Measurements from ENCODE around the gene ATG4D.

ATG4D gene

DNA sequence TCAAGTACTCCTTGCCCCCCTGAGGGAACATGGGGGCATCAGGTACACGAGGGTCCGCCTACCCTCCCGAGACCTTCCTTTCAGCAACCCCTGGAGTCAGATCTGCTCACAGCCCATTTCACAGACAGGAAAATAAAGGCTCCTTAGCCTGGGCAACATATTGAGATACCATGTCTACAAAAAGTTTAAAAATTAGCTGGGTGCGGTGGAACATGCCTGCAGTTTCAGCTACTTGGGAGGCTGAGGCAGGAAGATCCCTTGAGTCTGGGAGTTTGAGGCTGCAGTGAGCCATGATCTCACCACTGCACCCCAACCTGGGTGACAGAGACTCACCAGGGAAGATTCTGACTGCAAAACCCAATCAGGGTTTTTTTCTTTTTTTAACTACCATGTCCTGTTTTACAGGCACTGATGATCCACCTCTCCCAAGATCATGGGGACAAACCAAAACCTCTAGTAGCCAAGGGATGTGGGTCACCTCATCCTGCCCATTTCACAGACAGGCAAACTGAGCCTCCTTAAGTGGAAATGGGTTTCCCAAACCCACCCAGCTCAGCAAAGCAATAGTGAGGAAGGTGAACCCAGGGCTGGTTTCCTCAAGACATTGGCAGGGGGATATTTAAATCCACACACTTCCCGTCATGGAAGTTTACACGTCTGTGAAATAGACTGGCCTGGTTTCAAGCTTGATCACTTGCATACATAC, 31.5 kb downstream of the ATG4D start:
- peaks cover 3 to 9% of the 10 kb centered on the region in 2 donors for H3K36me3 ChIP-seq (ENCODE audit: control insufficient read depth in 1 of 2, insufficient read depth in 2 of 2, low read length in 2 of 2)

DNA sequence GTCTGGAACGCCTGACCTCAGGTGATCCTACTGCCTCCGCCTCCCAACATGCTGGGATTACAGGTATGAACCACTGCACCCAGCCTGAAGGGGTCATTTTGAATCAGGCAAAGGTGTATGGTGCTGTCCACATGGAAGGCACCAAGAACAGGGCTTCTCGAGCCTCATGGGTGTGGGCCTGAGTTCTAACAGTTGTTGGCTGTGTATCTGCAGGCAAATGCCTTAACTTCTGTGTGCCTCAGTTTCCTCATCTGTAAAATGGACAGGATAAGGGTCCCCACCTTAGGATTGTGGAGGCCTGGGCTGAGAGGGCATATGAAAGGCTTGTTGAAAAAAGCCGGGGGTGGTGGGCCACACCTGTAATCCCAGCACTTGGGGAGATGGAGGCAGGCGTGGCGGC, 34.2 kb downstream of the ATG4D start:
- no peak overlapping the region for H3K4me3 ChIP-seq (ENCODE audit: low read depth in 1 of 2, low read length in 2 of 2)
- no peak overlapping the region for H3K9ac ChIP-seq (ENCODE audit: low read depth in 1 of 2, low read length in 2 of 2)
- peaks cover 0 to 7% of the 10 kb centered on the region in 2 donors for H3K4me1 ChIP-seq (ENCODE audit: control insufficient read depth in 1 of 2, insufficient read depth in 2 of 2, low read length in 2 of 2)
- no peaks in the 10 kb centered on the region for H3K9me3 ChIP-seq (ENCODE audit: control insufficient read depth in 1 of 2, low read length in 2 of 2)
- no peak overlapping the region for H3K27ac ChIP-seq (ENCODE audit: low read depth, low read length)
- H3K27me3 ChIP-seq (ENCODE audit: control insufficient read depth in 1 of 2, insufficient read depth in 2 of 2, low read length in 2 of 2): no peaks in the 10 kb centered on the region
- H3K36me3 ChIP-seq (ENCODE audit: control insufficient read depth in 1 of 2, insufficient read depth in 2 of 2, low read length in 2 of 2): peaks cover 9 to 13% of the 10 kb centered on the region in 2 donors

More for the DNA sequence above, 31.5 kb downstream of the ATG4D start:
- no peak overlapping the region for H3K9ac ChIP-seq (ENCODE audit: low read depth in 1 of 2, low read length in 2 of 2)
- H3K4me1 ChIP-seq (ENCODE audit: control insufficient read depth in 1 of 2, insufficient read depth in 2 of 2, low read length in 2 of 2): peaks cover 0 to 2% of the 10 kb centered on the region in 2 donors
- no peak overlapping the region for H3K27ac ChIP-seq (ENCODE audit: low read depth, low read length)
- H3K27me3 ChIP-seq (ENCODE audit: control insufficient read depth in 1 of 2, insufficient read depth in 2 of 2, low read length in 2 of 2): no peaks in the 10 kb centered on the region
- no peak overlapping the region for H3K4me3 ChIP-seq (ENCODE audit: low read depth in 1 of 2, low read length in 2 of 2)
- H3K9me3 ChIP-seq (ENCODE audit: control insufficient read depth in 1 of 2, low read length in 2 of 2): no peaks in the 10 kb centered on the region

DNA sequence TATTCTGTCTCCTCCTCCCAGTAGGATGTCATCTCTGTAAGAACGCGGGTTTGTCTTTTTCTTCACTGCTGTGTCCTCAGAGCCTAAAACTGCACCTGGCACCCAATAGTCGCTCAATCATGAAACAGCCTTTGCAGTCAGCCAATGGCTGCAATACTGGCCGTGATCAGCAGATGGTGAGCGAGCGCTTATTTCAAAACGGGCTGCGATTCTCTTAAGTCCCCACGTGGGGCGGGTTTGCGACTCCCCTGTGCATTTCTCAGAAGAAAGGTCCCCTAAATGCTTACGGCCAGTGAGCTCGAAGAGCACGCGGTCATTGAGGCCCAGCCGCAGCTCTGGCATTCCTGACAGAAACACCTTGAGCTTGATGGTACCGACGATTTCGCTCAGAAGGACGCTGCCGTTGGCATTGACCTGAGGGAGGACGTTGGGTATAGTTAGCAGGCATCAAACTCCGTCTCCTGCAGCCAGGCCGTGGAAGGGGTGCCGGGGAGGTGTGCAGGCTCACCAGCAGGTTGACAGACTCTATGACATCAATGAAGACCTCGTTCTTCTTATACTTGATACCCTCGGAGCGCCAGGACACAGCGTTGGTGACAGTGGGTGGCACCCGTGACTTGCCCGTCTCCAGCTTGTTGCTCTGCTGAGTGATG, 37.4 kb downstream of the ATG4D start:
- Histone ChIP-seq H3K9ac (ENCODE audit: low read depth in 1 of 2, low read length in 2 of 2) (no peak overlapping the region), H3K4me3 (ENCODE audit: low read depth in 1 of 2, low read length in 2 of 2) (peak overlapping the region in 1 of 2 donors; percentile 42), H3K9me3 (ENCODE audit: control insufficient read depth in 1 of 2, low read length in 2 of 2) (no peaks in the 10 kb centered on the region), H3K36me3 (ENCODE audit: control insufficient read depth in 1 of 2, insufficient read depth in 2 of 2, low read length in 2 of 2) (peaks cover 12 to 21% of the 10 kb centered on the region in 2 donors), H3K4me1 (ENCODE audit: control insufficient read depth in 1 of 2, insufficient read depth in 2 of 2, low read length in 2 of 2) (peaks cover 0 to 7% of the 10 kb centered on the region in 2 donors), H3K27ac (ENCODE audit: low read depth, low read length) (no peak overlapping the region), H3K27me3 (ENCODE audit: control insufficient read depth in 1 of 2, insufficient read depth in 2 of 2, low read length in 2 of 2) (no peaks in the 10 kb centered on the region)

DNA sequence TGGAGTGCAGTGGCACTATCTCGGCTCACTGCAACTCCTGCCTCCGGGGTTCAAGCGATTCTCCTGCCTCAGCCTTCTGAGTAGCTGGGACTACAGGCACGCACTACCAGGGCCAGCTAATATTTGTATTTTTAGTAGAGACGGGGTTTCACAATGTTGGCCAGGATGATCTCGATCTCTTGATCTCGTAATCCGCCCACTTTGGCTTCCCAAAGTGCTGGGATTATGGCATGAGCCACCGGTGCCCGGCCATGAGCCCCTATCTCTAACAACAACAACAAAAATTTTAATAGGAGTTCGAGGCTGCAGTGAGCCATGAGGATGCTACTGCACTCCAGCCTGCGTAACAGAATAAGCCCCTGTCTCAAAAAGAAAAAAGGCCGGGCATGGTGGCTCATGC, 38.4 kb downstream of the ATG4D start:
- Histone ChIP-seq H3K4me3 (ENCODE audit: low read depth in 1 of 2, low read length in 2 of 2) (no peak overlapping the region), H3K27ac (ENCODE audit: low read depth, low read length) (no peak overlapping the region), H3K9me3 (ENCODE audit: control insufficient read depth in 1 of 2, low read length in 2 of 2) (no peaks in the 10 kb centered on the region), H3K4me1 (ENCODE audit: control insufficient read depth in 1 of 2, insufficient read depth in 2 of 2, low read length in 2 of 2) (peaks cover 0 to 7% of the 10 kb centered on the region in 2 donors), H3K9ac (ENCODE audit: low read depth in 1 of 2, low read length in 2 of 2) (no peak overlapping the region), H3K36me3 (ENCODE audit: control insufficient read depth in 1 of 2, insufficient read depth in 2 of 2, low read length in 2 of 2) (peaks cover 12 to 21% of the 10 kb centered on the region in 2 donors), H3K27me3 (ENCODE audit: control insufficient read depth in 1 of 2, insufficient read depth in 2 of 2, low read length in 2 of 2) (no peaks in the 10 kb centered on the region)

DNA sequence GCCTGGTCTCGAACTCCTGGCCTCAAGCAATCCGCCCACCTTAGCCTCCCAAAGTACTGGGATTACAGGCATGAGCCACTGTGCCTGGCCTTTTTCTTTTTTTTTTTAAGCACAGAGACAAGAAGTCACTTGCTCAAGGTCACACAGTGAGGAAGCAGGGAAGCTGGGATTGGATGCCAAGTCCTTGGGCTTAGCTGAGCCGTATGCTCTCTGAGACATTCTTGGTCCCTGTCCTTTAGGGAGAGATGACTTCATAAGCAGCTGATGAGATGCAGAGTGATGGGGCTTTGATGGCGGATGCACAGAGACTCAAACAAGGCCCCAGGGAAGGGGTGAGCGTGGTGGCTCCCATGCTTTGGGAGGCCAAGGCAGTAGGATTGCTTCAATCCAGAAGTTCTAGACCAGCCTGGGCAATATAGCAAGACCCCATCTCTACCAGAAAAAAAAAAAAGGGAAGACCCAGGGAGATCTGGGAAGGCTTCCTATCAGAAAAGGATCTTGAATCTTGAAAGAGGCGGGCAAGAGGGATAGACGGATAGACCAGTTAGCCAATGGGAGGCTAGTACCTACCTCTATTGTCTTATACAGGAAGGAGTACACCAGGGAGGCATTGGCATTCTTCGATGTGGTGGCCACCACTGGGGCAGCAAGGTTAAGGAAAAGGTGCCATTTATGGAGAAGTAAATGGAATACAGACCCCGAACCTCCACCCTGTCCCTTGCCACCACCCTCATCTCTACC, 39.5 kb downstream of the ATG4D start:
- Histone ChIP-seq H3K9me3 (ENCODE audit: control insufficient read depth in 1 of 2, low read length in 2 of 2) (no peaks in the 10 kb centered on the region), H3K27me3 (ENCODE audit: control insufficient read depth in 1 of 2, insufficient read depth in 2 of 2, low read length in 2 of 2) (no peaks in the 10 kb centered on the region), H3K4me3 (ENCODE audit: low read depth in 1 of 2, low read length in 2 of 2) (no peak overlapping the region), H3K9ac (ENCODE audit: low read depth in 1 of 2, low read length in 2 of 2) (no peak overlapping the region), H3K36me3 (ENCODE audit: control insufficient read depth in 1 of 2, insufficient read depth in 2 of 2, low read length in 2 of 2) (peaks cover 12 to 17% of the 10 kb centered on the region in 2 donors), H3K4me1 (ENCODE audit: control insufficient read depth in 1 of 2, insufficient read depth in 2 of 2, low read length in 2 of 2) (peaks cover 0 to 7% of the 10 kb centered on the region in 2 donors), H3K27ac (ENCODE audit: low read depth, low read length) (no peak overlapping the region)

DNA sequence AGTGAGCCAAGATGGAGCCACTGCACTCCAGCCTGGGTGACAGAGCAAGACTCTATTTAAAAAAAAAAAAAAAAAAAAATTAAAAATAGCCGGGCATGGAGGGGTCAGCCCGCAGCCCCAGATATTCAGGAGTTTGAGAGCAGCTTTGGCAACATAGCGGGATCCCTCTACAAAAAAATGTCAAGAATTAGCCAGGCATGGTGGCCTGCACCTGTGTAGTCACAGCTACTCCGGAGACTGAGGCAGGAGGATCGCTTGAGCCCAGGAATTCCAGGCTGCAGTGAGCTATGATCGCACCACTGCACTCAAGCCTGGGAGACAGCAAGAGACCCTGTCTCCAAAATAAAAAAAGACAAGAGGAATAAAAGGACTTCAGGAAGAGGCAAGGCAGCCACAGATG, 42.7 kb downstream of the ATG4D start:
- H3K9me3 ChIP-seq (ENCODE audit: control insufficient read depth in 1 of 2, low read length in 2 of 2): no peaks in the 10 kb centered on the region
- peak overlapping the region; percentile 74 to 80 for H3K9ac ChIP-seq (ENCODE audit: low read depth in 1 of 2, low read length in 2 of 2)
- H3K4me1 ChIP-seq (ENCODE audit: control insufficient read depth in 1 of 2, insufficient read depth in 2 of 2, low read length in 2 of 2): peaks cover 0 to 3% of the 10 kb centered on the region in 2 donors
- H3K27me3 ChIP-seq (ENCODE audit: control insufficient read depth in 1 of 2, insufficient read depth in 2 of 2, low read length in 2 of 2): no peaks in the 10 kb centered on the region
- H3K27ac ChIP-seq (ENCODE audit: low read depth, low read length): no peak overlapping the region
- peak overlapping the region; percentile 79 to 86 for H3K4me3 ChIP-seq (ENCODE audit: low read depth in 1 of 2, low read length in 2 of 2)
- H3K36me3 ChIP-seq (ENCODE audit: control insufficient read depth in 1 of 2, insufficient read depth in 2 of 2, low read length in 2 of 2): peaks cover 6 to 9% of the 10 kb centered on the region in 2 donors

DNA sequence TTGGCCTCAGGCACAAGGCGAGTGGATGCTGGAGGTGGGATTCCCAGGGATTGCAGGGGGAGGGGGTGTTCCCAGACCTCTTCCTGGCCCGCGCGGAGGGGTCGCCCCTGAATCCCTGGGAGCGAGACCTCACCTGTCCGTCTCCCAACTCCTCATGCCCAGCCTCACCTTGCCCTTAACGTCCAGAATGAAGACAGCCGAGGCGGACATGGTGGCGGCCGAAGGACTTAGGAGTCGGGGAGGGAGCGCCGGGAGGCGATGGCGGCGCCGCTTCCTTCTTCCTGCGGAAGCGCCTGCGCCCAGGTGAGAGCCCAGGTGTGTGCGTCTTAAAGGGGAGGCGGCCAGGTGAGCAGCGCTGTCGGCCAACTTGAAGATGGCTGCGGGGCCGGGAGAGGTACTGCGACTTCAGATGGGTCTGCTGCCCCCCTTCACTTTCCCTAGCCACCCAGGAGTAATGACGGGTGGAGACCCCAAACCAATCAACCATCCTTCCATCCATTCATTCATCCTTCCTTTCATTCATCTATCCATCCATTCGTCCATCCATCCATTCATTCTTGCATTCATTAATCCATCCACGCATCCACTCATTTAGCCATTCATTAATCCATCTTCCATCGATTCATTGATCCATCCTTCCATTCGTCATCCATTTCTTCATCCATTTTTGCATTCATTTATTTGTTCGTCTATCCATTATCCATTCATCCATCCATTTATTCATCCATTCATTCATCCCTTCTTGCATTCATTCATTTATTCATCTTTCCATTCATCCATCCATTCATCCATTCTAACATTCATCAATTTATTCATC, 43.5 kb downstream of the ATG4D start, which contains the start of gene AP1M2:
Gene AP1M2, minus strand, starts transcription at position 291 of the 817 bp plus-strand sequence. Its CDS starts 81 bp downstream, at position 210.
- Histone ChIP-seq H3K4me1 (ENCODE audit: control insufficient read depth in 1 of 2, insufficient read depth in 2 of 2, low read length in 2 of 2) (no peaks in the 10 kb centered on the region), H3K9me3 (ENCODE audit: control insufficient read depth in 1 of 2, low read length in 2 of 2) (no peaks in the 10 kb centered on the region), H3K9ac (ENCODE audit: low read depth in 1 of 2, low read length in 2 of 2) (peak within 1 kb of the TSS; percentile 74 to 80), H3K27ac (ENCODE audit: low read depth, low read length) (no peak within 1 kb of the TSS), H3K36me3 (ENCODE audit: control insufficient read depth in 1 of 2, insufficient read depth in 2 of 2, low read length in 2 of 2) (peaks cover 3 to 8% of the 10 kb centered on the region in 2 donors), H3K4me3 (ENCODE audit: low read depth in 1 of 2, low read length in 2 of 2) (peak within 1 kb of the TSS; percentile 79 to 86), H3K27me3 (ENCODE audit: control insufficient read depth in 1 of 2, insufficient read depth in 2 of 2, low read length in 2 of 2) (no peaks in the 10 kb centered on the region)

DNA sequence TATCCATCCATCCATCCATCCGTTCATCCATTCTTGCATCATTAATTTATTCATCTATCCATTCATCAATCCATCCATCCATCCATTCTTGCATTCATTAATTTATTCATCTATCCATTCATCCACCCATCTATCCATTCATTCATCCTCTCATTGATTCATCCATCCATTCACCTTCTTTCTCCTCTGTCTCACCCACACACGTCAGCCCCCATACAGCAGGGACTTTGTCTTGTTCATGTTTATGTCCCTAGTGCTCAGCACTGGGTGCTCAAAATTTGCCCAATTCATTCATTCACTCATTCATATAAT, 44.1 kb downstream of the ATG4D start:
- Histone ChIP-seq H3K4me3 (ENCODE audit: low read depth in 1 of 2, low read length in 2 of 2) (no peak overlapping the region), H3K9me3 (ENCODE audit: control insufficient read depth in 1 of 2, low read length in 2 of 2) (no peaks in the 10 kb centered on the region), H3K27ac (ENCODE audit: low read depth, low read length) (no peak overlapping the region), H3K36me3 (ENCODE audit: control insufficient read depth in 1 of 2, insufficient read depth in 2 of 2, low read length in 2 of 2) (peaks cover 3 to 8% of the 10 kb centered on the region in 2 donors), H3K9ac (ENCODE audit: low read depth in 1 of 2, low read length in 2 of 2) (no peak overlapping the region), H3K4me1 (ENCODE audit: control insufficient read depth in 1 of 2, insufficient read depth in 2 of 2, low read length in 2 of 2) (no peaks in the 10 kb centered on the region), H3K27me3 (ENCODE audit: control insufficient read depth in 1 of 2, insufficient read depth in 2 of 2, low read length in 2 of 2) (no peaks in the 10 kb centered on the region)

DNA sequence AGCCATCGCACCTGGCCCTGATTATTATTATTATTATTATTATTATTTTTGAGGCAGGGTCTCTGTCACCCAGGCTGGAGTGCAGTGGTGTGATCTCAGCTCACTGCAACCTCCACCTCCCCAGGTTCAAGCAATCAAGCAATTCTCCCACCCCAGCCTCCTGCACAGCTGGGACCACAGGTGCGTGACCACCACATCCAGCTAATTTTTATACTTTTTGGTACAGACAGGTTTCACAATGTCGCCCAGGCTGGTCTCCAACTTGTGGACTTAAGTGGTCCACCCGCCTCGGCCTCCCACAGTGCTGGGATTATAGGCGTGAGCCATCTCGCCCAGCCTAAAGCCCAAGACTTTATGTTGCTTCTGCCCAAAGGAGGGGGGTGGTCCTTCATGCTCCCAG, 49.4 kb downstream of the ATG4D start:
- no peaks in the 10 kb centered on the region for H3K9me3 ChIP-seq (ENCODE audit: control insufficient read depth in 1 of 2, low read length in 2 of 2)
- no peaks in the 10 kb centered on the region for H3K36me3 ChIP-seq (ENCODE audit: control insufficient read depth in 1 of 2, insufficient read depth in 2 of 2, low read length in 2 of 2)
- peaks cover 6 to 18% of the 10 kb centered on the region in 2 donors for H3K4me1 ChIP-seq (ENCODE audit: control insufficient read depth in 1 of 2, insufficient read depth in 2 of 2, low read length in 2 of 2)
- H3K27ac ChIP-seq (ENCODE audit: low read depth, low read length): no peak overlapping the region
- H3K27me3 ChIP-seq (ENCODE audit: control insufficient read depth in 1 of 2, insufficient read depth in 2 of 2, low read length in 2 of 2): no peaks in the 10 kb centered on the region
- H3K4me3 ChIP-seq (ENCODE audit: low read depth in 1 of 2, low read length in 2 of 2): no peak overlapping the region
- H3K9ac ChIP-seq (ENCODE audit: low read depth in 1 of 2, low read length in 2 of 2): no peak overlapping the region

All from duodenal mucosa (tissue), 2 donors.